Frontal cortex (tissue), 4 donors: ENCODE measurements around the gene SPACA7. TPM values are rescaled to one million over a fixed set of nuclear protein-coding genes. Genes with fewer than 3 reads are reported as not detected.
"Not testable (repeated sequence)": the region's sequence is repeated elsewhere in the genome, so short reads cannot be mapped to it uniquely, and the experiment has no call there.

Source experiments
- DNase-seq, 2 donors: peaks; one replicate each; pipeline ENCODE4 v3.0.0; 2012; ENCODE audit warnings: low spot score in 2 of 2
- FAIRE-seq: peaks from 2 replicates; lab custom pipeline; 2012; peaks lifted over from hg19 to GRCh38; lab: Jason Lieb, UNC
- total RNA-seq: library from RNA; depleted of rRNA; stranded (reverse); fragments of >200 nt; gene quantifications from one replicate; pipeline ENCODE4 v1.2.3, GENCODE V29; 2014
- donor health status: control.
- donor health status: control.
- donor health status: control.

SPACA7 gene
- total RNA-seq, 1 donor from 2014 or later, result not detected

- DNase-seq (no peak), FAIRE-seq (no peak)
Observed at GRCh38 chr13:112348642-112349345, 27.4 kb upstream of the SPACA7 start.

- DNase-seq (no peak), FAIRE-seq (no peak)
Observed at GRCh38 chr13:112349681-112350080, 26.5 kb upstream of the SPACA7 start.

GRCh38 chr13:112350300-112350699, 25.9 kb upstream of the SPACA7 start:
- no peak for FAIRE-seq

GRCh38 chr13:112351825-112352224, 24.3 kb upstream of the SPACA7 start:
- DNase-seq (no peak), FAIRE-seq (no peak)

More at GRCh38 chr13:112350300-112350699, 25.9 kb upstream of the SPACA7 start:
- no peak for DNase-seq

GRCh38 chr13:112353856-112354255, 22.3 kb upstream of the SPACA7 start:
- DNase-seq (no peak), FAIRE-seq (no peak)

- DNase-seq, result no peak
- FAIRE-seq, result no peak
Observed at GRCh38 chr13:112354330-112355273, 21.6 kb upstream of the SPACA7 start.

- no peak for DNase-seq
- no peak for FAIRE-seq
Observed at GRCh38 chr13:112355274-112355838, 20.8 kb upstream of the SPACA7 start.

- DNase-seq (no peak), FAIRE-seq (no peak)
Observed at GRCh38 chr13:112356190-112356589, 20.0 kb upstream of the SPACA7 start.

GRCh38 chr13:112358156-112358555, 18.0 kb upstream of the SPACA7 start:
- DNase-seq (no peak), FAIRE-seq (no peak)

GRCh38 chr13:112362021-112362420, 14.1 kb upstream of the SPACA7 start:
- FAIRE-seq (no peak), DNase-seq (no peak)

- FAIRE-seq (no peak), DNase-seq (no peak)
Observed at GRCh38 chr13:112363867-112364528, 12.2 kb upstream of the SPACA7 start.

- FAIRE-seq, result peak; percentile 52
Observed at GRCh38 chr13:112366907-112367646, 9.1 kb upstream of the SPACA7 start.

GRCh38 chr13:112368883-112369282, 7.3 kb upstream of the SPACA7 start:
- DNase-seq, result no peak
- no peak for FAIRE-seq

More at GRCh38 chr13:112366907-112367646, 9.1 kb upstream of the SPACA7 start:
- DNase-seq, result no peak

GRCh38 chr13:112370311-112370710, 5.8 kb upstream of the SPACA7 start:
- FAIRE-seq, result no peak
- no peak for DNase-seq

- no peak for DNase-seq
- no peak for FAIRE-seq
Observed at GRCh38 chr13:112374271-112374670, 1.9 kb upstream of the SPACA7 start.

GRCh38 chr13:112391746-112392145, 15.6 kb downstream of the SPACA7 start:
- FAIRE-seq (no peak), DNase-seq (no peak)

GRCh38 chr13:112392719-112393118, 16.6 kb downstream of the SPACA7 start:
- DNase-seq (no peak), FAIRE-seq (no peak)

GRCh38 chr13:112395022-112395421, 18.9 kb downstream of the SPACA7 start:
- DNase-seq, FAIRE-seq: not testable (repeated sequence)

- not testable (repeated sequence) for DNase-seq, FAIRE-seq
Observed at GRCh38 chr13:112395941-112396340, 19.8 kb downstream of the SPACA7 start.
